Tracheal epithelial cell (primary cell): ENCODE data around the gene NELFA. TPM values are rescaled to one million over a fixed set of nuclear protein-coding genes. Genes with fewer than 3 reads are reported as not detected.

Experiments
- total RNA-seq: library from RNA; depleted of rRNA; stranded (reverse); fragments of >200 nt; gene quantifications from 2 replicates; pipeline ENCODE4 v1.2.1, GENCODE V29; 2014

The NELFA gene
- total RNA-seq, result 15.7 and 23.2 TPM in 2 replicates

GRCh38 chr4:2008921-2009650 is at the start of gene NELFA:
NELFA (minus strand) TSS chr4:2008974; CDS start chr4:2008959, 15 bp downstream.

Other genes starting within 250 kb of the NELFA start
- 55.4 and 118 TPM in 2 replicates for gene FGFR3, start 215.7 kb downstream of the NELFA start, total RNA-seq
- gene LETM1, start 152.8 kb downstream of the NELFA start, total RNA-seq, result 91.2 and 128 TPM in 2 replicates
- 36.9 and 43.1 TPM in 2 replicates for gene NSD2, start 137.6 kb downstream of the NELFA start, total RNA-seq
- gene NAT8L, start 50.4 kb upstream of the NELFA start, total RNA-seq, result 0.24 TPM in 1 of 2 replicates, not detected in the other
- gene HAUS3, start 233.1 kb upstream of the NELFA start, total RNA-seq, result 8.9 and 9.0 TPM in 2 replicates
- 0.85 and 2.4 TPM in 2 replicates for gene POLN, start 233.1 kb upstream of the NELFA start, total RNA-seq